Activated B cell treated with CpG ODN at 0.5 μM for 24 hours (primary cell): ENCODE data around the gene PRODH2. TPM values are rescaled to one million over a fixed set of nuclear protein-coding genes. Genes with fewer than 3 reads are reported as not detected.
"Not testable (repeated sequence)": the region's sequence is repeated elsewhere in the genome, so short reads cannot be mapped to it uniquely, and the experiment has no call there.

Experiments
- ATAC-seq: fragments of 200-7000 bp; cut with Tn5 transposase; one replicate; pipeline ENCODE4 v1.10.0; 2021; ENCODE audit warnings: low read depth, mild to moderate bottlenecking, moderate library complexity
- CTCF ChIA-PET: fragments of 350-600 bp; sonication (Branson Sonifier 250); formaldehyde crosslinking; loops from one replicate; lab custom pipeline; 2021; ENCODE audit warnings: antibody characterized with exemption; lab: Charles Lee
- POLR2A ChIA-PET: fragments of 350-600 bp; sonication (Branson Sonifier 250); formaldehyde crosslinking; loops from one replicate; lab custom pipeline; 2021; ENCODE audit warnings: antibody characterized with exemption; lab: Charles Lee
- DNase-seq: peaks from one replicate; pipeline ENCODE4 v3.0.0; 2022
- H3K27ac Mint-ChIP-seq: one replicate; pipeline ENCODE4 v1.8.0; 2020; ENCODE audit warnings: mixed read lengths
- H3K27me3 Mint-ChIP-seq: one replicate; pipeline ENCODE4 v1.8.0; 2021; ENCODE audit warnings: mixed read lengths
- H3K36me3 Mint-ChIP-seq: one replicate; pipeline ENCODE4 v1.8.0; 2021; ENCODE audit warnings: low read depth, mixed read lengths
- H3K4me1 Mint-ChIP-seq: one replicate; pipeline ENCODE4 v1.8.0; 2021; ENCODE audit warnings: mixed read lengths
- H3K4me3 Mint-ChIP-seq: one replicate; pipeline ENCODE4 v1.8.0; 2020; ENCODE audit warnings: mild to moderate bottlenecking, mixed read lengths
- H3K9me3 Mint-ChIP-seq: one replicate; pipeline ENCODE4 v1.8.0; 2020; ENCODE audit warnings: mixed read lengths
- CTCF ChIP-seq: fragments of 200-600 bp; IDR thresholded peaks from one replicate; pipeline ENCODE4 v1.8.0; 2022; ENCODE audit warnings: antibody characterized with exemption, mild to moderate bottlenecking
- intact Hi-C: fragments of 100-400 bp; cut with micrococcal nuclease; formaldehyde crosslinking; loops from one replicate; pipeline ENCODE4 v1.15.1; 2024
- total RNA-seq: library from RNA; stranded (reverse); gene quantifications from 2 replicates; pipeline ENCODE4 v1.2.3, GENCODE V29; 2022

The PRODH2 gene
- total RNA-seq, 1 donor from 2014 or later: not detected

- Mint-ChIP-seq H3K27me3 (peaks cover 47% of the 10 kb centered on the region), H3K27ac (no peak overlapping the region), H3K4me3 (no peak overlapping the region), H3K36me3 (no peaks in the 10 kb centered on the region), H3K4me1 (peaks cover 16% of the 10 kb centered on the region), H3K9me3 (peaks cover 3% of the 10 kb centered on the region)
- ATAC-seq (no peak), DNase-seq (no peak)
- intact Hi-C loops: no loop called here
- POLR2A ChIA-PET: no interaction called here
- CTCF ChIA-PET: no interaction called here
- no peak for TF ChIP-seq CTCF
Observed at GRCh38 chr19:35841961-35842595, 29.4 kb upstream of the PRODH2 start.

DNA sequence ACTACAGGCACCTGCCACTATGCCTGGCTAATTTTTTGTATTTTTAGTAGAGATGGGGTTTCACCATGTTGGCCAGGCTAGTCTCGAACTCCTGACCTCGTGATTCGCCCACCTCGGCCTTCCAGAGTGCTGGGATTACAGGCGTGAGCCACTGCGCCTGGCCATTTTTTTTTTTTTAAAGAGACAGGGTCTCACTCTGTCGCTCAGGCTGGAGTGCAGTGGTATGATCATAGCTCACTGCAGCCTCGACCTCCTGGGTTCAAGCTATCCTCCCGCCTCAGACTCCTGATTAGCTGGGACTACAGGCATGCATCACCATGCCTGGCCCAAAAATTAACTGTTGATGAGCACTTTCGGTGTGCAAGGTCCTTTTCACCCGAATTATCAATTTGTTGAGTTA is 23.5 kb upstream of the PRODH2 start:
- H3K9me3 Mint-ChIP-seq, H3K36me3 Mint-ChIP-seq, DNase-seq, H3K27ac Mint-ChIP-seq, H3K4me3 Mint-ChIP-seq, POLR2A ChIA-PET, CTCF ChIA-PET, H3K4me1 Mint-ChIP-seq, intact Hi-C loops, ATAC-seq: not testable (repeated sequence)
- H3K27me3 Mint-ChIP-seq: peaks cover 15% of the 10 kb centered on the region

DNA sequence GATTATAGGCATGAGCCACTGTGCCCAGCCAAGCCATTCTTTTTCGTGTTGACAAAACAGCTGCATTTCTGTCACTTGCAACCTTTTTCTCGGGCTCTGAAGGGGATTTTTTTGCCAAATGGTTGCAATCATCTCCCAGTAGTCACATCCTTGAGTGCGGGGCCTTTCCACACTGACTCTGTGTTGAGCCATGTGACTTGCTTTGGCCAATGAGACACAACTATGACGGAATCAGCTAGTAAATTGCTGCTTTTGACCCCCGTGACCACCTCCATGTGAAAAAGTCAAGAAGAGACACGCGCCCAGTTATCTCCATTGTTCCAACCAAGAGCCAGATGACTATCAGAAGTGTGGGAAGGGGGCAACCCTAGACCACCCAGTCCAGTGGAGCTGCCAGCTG is 21.3 kb upstream of the PRODH2 start:
- DNase-seq (no peak), ATAC-seq (no peak)
- H3K27me3 Mint-ChIP-seq: peaks cover 20% of the 10 kb centered on the region
- POLR2A ChIA-PET: no interaction called here
- H3K27ac Mint-ChIP-seq: no peak overlapping the region
- no peak for TF ChIP-seq CTCF
- H3K9me3 Mint-ChIP-seq: peaks cover 2% of the 10 kb centered on the region
- intact Hi-C loops: no loop called here
- no peak overlapping the region for H3K4me3 Mint-ChIP-seq
- CTCF ChIA-PET: no interaction called here
- H3K4me1 Mint-ChIP-seq: no peaks in the 10 kb centered on the region
- no peaks in the 10 kb centered on the region for H3K36me3 Mint-ChIP-seq

- Mint-ChIP-seq H3K27me3 (peaks cover 23% of the 10 kb centered on the region), H3K4me3 (no peak overlapping the region), H3K36me3 (no peaks in the 10 kb centered on the region), H3K4me1 (no peaks in the 10 kb centered on the region), H3K27ac (no peak overlapping the region), H3K9me3 (no peaks in the 10 kb centered on the region)
- ChIA-PET POLR2A (interaction anchor here (0.7 kb wide), 1 partner anchor 321 kb away, joined by 5 read pairs; no protein-coding TSS in a partner anchor), CTCF (no interaction called here)
- no peak for DNase-seq
- no peak for ATAC-seq
- no peak for TF ChIP-seq CTCF
- intact Hi-C loops: no loop called here
Observed at GRCh38 chr19:35832054-35832453, 19.4 kb upstream of the PRODH2 start.

- no peak for TF ChIP-seq CTCF
- no peak for ATAC-seq
- no peaks in the 10 kb centered on the region for H3K36me3 Mint-ChIP-seq
- no peak overlapping the region for H3K27ac Mint-ChIP-seq
- H3K4me1 Mint-ChIP-seq: no peaks in the 10 kb centered on the region
- H3K4me3 Mint-ChIP-seq: no peak overlapping the region
- peaks cover 25% of the 10 kb centered on the region for H3K27me3 Mint-ChIP-seq
- ChIA-PET CTCF (no interaction called here), POLR2A (no interaction called here)
- no peaks in the 10 kb centered on the region for H3K9me3 Mint-ChIP-seq
- DNase-seq: no peak
- intact Hi-C loops: no loop called here
Observed at GRCh38 chr19:35830986-35831385, 18.3 kb upstream of the PRODH2 start.
